T follicular helper cell (primary cell): Measurements from ENCODE around the gene SPTLC2.
"Not testable (repeated sequence)": the region's sequence is repeated elsewhere in the genome, so short reads cannot be mapped to it uniquely, and the experiment has no call there.

Experiments used
- DNase-seq: peaks from one replicate; pipeline ENCODE4 v3.0.0-alpha.2; 2020; ENCODE audit warnings: low read depth

The SPTLC2 gene

GRCh38 chr14:77549451-77549850 is 67.0 kb downstream of the SPTLC2 start:
- DNase-seq, result no peak

- DNase-seq, result no peak
These were observed 68.8 kb downstream of the SPTLC2 start for GRCh38 chr14:77547512-77548180.

GRCh38 chr14:77545171-77545570 is 71.3 kb downstream of the SPTLC2 start:
- DNase-seq, result not testable (repeated sequence)

GRCh38 chr14:77544571-77544970 is 71.9 kb downstream of the SPTLC2 start:
- no peak for DNase-seq

- DNase-seq, result no peak
These were observed 72.7 kb downstream of the SPTLC2 start for GRCh38 chr14:77543637-77544334.

- DNase-seq, result no peak
These were observed 73.2 kb downstream of the SPTLC2 start for GRCh38 chr14:77543240-77543551.

- no peak for DNase-seq
These were observed 73.8 kb downstream of the SPTLC2 start for GRCh38 chr14:77542421-77543239.

GRCh38 chr14:77541905-77542304 is 74.5 kb downstream of the SPTLC2 start:
- no peak for DNase-seq

- DNase-seq, result not testable (repeated sequence)
These were observed 79.5 kb downstream of the SPTLC2 start for GRCh38 chr14:77536951-77537350.

GRCh38 chr14:77531071-77531470 is 85.4 kb downstream of the SPTLC2 start:
- no peak for DNase-seq

GRCh38 chr14:77529963-77530362 is 86.5 kb downstream of the SPTLC2 start:
- DNase-seq, result no peak

- no peak for DNase-seq
These were observed 87.2 kb downstream of the SPTLC2 start for GRCh38 chr14:77529213-77529612.

- not testable (repeated sequence) for DNase-seq
These were observed 87.7 kb downstream of the SPTLC2 start for GRCh38 chr14:77528701-77529100.

- no peak for DNase-seq
These were observed 90.2 kb downstream of the SPTLC2 start for GRCh38 chr14:77526266-77526665.

GRCh38 chr14:77524536-77524935 is 91.9 kb downstream of the SPTLC2 start:
- no peak for DNase-seq

- no peak for DNase-seq
These were observed 93.3 kb downstream of the SPTLC2 start for GRCh38 chr14:77523109-77523508.

GRCh38 chr14:77520555-77520954 is 95.9 kb downstream of the SPTLC2 start:
- DNase-seq, result no peak

GRCh38 chr14:77516126-77516525 is 100.3 kb downstream of the SPTLC2 start:
- DNase-seq, result no peak

- DNase-seq, result no peak
These were observed 104.8 kb downstream of the SPTLC2 start for GRCh38 chr14:77511486-77512162.

GRCh38 chr14:77509366-77509765 is 107.1 kb downstream of the SPTLC2 start:
- DNase-seq, result no peak

GRCh38 chr14:77508876-77509275 is 107.6 kb downstream of the SPTLC2 start:
- DNase-seq, result no peak

GRCh38 chr14:77508249-77508648 is 108.2 kb downstream of the SPTLC2 start:
- no peak for DNase-seq
